H9 (cell line): ENCODE results near the gene PRSS16. TPM values are rescaled to one million over a fixed set of nuclear protein-coding genes. Genes with fewer than 3 reads are reported as not detected.

Experiments
- DNase-seq: peaks from one replicate; pipeline ENCODE4 v3.0.0-alpha.2; 2017
- H2AFZ ChIP-seq: one replicate; pipeline ENCODE4 v1.6.1; 2013; ENCODE audit warnings: mild to moderate bottlenecking, low read length, control low read depth, moderate library complexity
- H2AK5ac ChIP-seq: 2 replicates; pipeline ENCODE4 v1.6.1; 2013; ENCODE audit warnings: low read length, control low read depth, mixed read lengths; ENCODE audit not compliant: insufficient read length
- H2BK120ac ChIP-seq: one replicate; pipeline ENCODE4 v1.6.1; 2013; ENCODE audit warnings: low read depth, mild to moderate bottlenecking, low read length, control low read depth, inconsistent platforms; ENCODE audit not compliant: poor library complexity, severe bottlenecking
- H2BK12ac ChIP-seq: 2 replicates; pipeline ENCODE4 v1.6.1; 2013; ENCODE audit warnings: low read length, control low read depth, mixed read lengths, low read depth; ENCODE audit not compliant: insufficient read length
- H2BK15ac ChIP-seq: 2 replicates; pipeline ENCODE4 v1.6.1; 2013; ENCODE audit warnings: low read depth, low read length, control low read depth
- H2BK20ac ChIP-seq: one replicate; pipeline ENCODE4 v1.6.1; 2013; ENCODE audit warnings: low read depth, mild to moderate bottlenecking, low read length, control low read depth, inconsistent platforms; ENCODE audit not compliant: poor library complexity, severe bottlenecking
- H2BK5ac ChIP-seq: 2 replicates; pipeline ENCODE4 v1.6.1; 2013; ENCODE audit warnings: low read length, control low read depth, mixed read lengths; ENCODE audit not compliant: insufficient read length
- H3K14ac ChIP-seq: 2 replicates; pipeline ENCODE4 v1.6.1; 2013; ENCODE audit warnings: low read length, control low read depth; ENCODE audit not compliant: insufficient read depth
- H3K18ac ChIP-seq: 2 replicates; pipeline ENCODE4 v1.6.1; 2013; ENCODE audit warnings: low read depth, mild to moderate bottlenecking, mixed read lengths, low read length, control low read depth; ENCODE audit not compliant: insufficient read length
- H3K23ac ChIP-seq: 2 replicates; pipeline ENCODE4 v1.6.1; 2013; ENCODE audit warnings: low read length, control low read depth, mixed read lengths, low read depth; ENCODE audit not compliant: insufficient read length
- H3K23me2 ChIP-seq: 2 replicates; pipeline ENCODE4 v1.6.1; 2013; ENCODE audit warnings: low read depth, mild to moderate bottlenecking, mixed read lengths, low read length, control low read depth; ENCODE audit not compliant: insufficient read length, poor library complexity, severe bottlenecking
- H3K27ac ChIP-seq: 2 replicates; pipeline ENCODE4 v1.5.1; 2013; ENCODE audit warnings: low read length, control low read depth, mixed read lengths, low read depth; ENCODE audit not compliant: insufficient read length
- H3K27me3 ChIP-seq: 2 replicates; pipeline ENCODE4 v1.6.1; 2013; ENCODE audit warnings: low read length, control low read depth, inconsistent platforms; ENCODE audit not compliant: insufficient read depth
- H3K4ac ChIP-seq: 2 replicates; pipeline ENCODE4 v1.6.1; 2013; ENCODE audit warnings: low read depth, mild to moderate bottlenecking, control low read depth, inconsistent platforms, low read length, moderate library complexity
- H3K4me1 ChIP-seq: 2 replicates; pipeline ENCODE4 v1.6.1; 2013; ENCODE audit warnings: low read length, control low read depth, inconsistent platforms; ENCODE audit not compliant: insufficient read depth
- H3K4me2 ChIP-seq: 2 replicates; pipeline ENCODE4 v1.6.1; 2013; ENCODE audit warnings: low read length, control low read depth, mixed read lengths; ENCODE audit not compliant: insufficient read length, insufficient read depth
- H3K56ac ChIP-seq: 2 replicates; pipeline ENCODE4 v1.6.1; 2013; ENCODE audit warnings: low read depth, mild to moderate bottlenecking, mixed read lengths, low read length, control low read depth; ENCODE audit not compliant: insufficient read length
- H3K79me1 ChIP-seq: 2 replicates; pipeline ENCODE4 v1.6.1; 2013; ENCODE audit warnings: low read depth, mild to moderate bottlenecking, moderate library complexity, low read length, control low read depth, inconsistent platforms; ENCODE audit not compliant: insufficient read depth, poor library complexity, severe bottlenecking
- H3K79me2 ChIP-seq: 2 replicates; pipeline ENCODE4 v1.6.1; 2013; ENCODE audit warnings: low read length, control low read depth, inconsistent platforms; ENCODE audit not compliant: insufficient read depth
- H3K9ac ChIP-seq: 2 replicates; pipeline ENCODE4 v1.6.1; 2013; ENCODE audit warnings: low read length, control low read depth, mixed read lengths; ENCODE audit not compliant: insufficient read length; ENCODE audit errors: extremely low read depth
- H3K9me3 ChIP-seq: one replicate; pipeline ENCODE4 v1.6.1; 2013; ENCODE audit warnings: low read depth, low read length, inconsistent platforms; ENCODE audit not compliant: control insufficient read depth
- H3T11ph ChIP-seq: one replicate; pipeline ENCODE4 v1.6.1; 2013; ENCODE audit warnings: mild to moderate bottlenecking, low read length, control low read depth, inconsistent platforms
- H4K20me1 ChIP-seq: one replicate; pipeline ENCODE4 v1.6.1; 2013; ENCODE audit not compliant: control insufficient read depth, insufficient read length, insufficient read depth
- H4K5ac ChIP-seq: 2 replicates; pipeline ENCODE4 v1.6.1; 2013; ENCODE audit warnings: low read depth, mild to moderate bottlenecking, mixed read lengths, low read length, control low read depth; ENCODE audit not compliant: insufficient read length
- H4K8ac ChIP-seq: replicated peaks from 2 replicates; pipeline ENCODE4 v1.6.1; 2013; ENCODE audit warnings: low read length, control low read depth, mixed read lengths, low read depth; ENCODE audit not compliant: insufficient read length
- H4K91ac ChIP-seq: 2 replicates; pipeline ENCODE4 v1.6.1; 2013; ENCODE audit warnings: low read depth, mild to moderate bottlenecking, moderate library complexity, mixed read lengths, low read length, control low read depth; ENCODE audit not compliant: insufficient read length
- H3K27ac Mint-ChIP-seq, 3 experiments: 2 replicates in 2 of 3; 3 replicates in 1 of 3; pipeline ENCODE4 v1.8.0; 2020 to 2021; ENCODE audit warnings: mixed read lengths in 3 of 3, mild to moderate bottlenecking in 1 of 3, moderate library complexity in 1 of 3
- H3K27me3 Mint-ChIP-seq: 2 replicates; pipeline ENCODE4 v1.8.0; 2021; ENCODE audit warnings: low read depth, mild to moderate bottlenecking, moderate library complexity, mixed read lengths
- H3K36me3 Mint-ChIP-seq, 3 experiments: 2 replicates in 2 of 3; 3 replicates in 1 of 3; pipeline ENCODE4 v1.8.0; 2020 to 2021; ENCODE audit warnings: low read depth in 3 of 3, mixed read lengths in 3 of 3; ENCODE audit not compliant: insufficient read depth in 1 of 3
- H3K4me1 Mint-ChIP-seq, 2 experiments: 2 replicates each; pipeline ENCODE4 v1.8.0; 2020; ENCODE audit warnings: mixed read lengths in 2 of 2
- H3K4me3 Mint-ChIP-seq, 2 experiments: 2 replicates in 1 of 2; 3 replicates in 1 of 2; pipeline ENCODE4 v1.8.0; 2020 to 2021; ENCODE audit warnings: mild to moderate bottlenecking in 2 of 2, mixed read lengths in 2 of 2, moderate library complexity in 1 of 2
- H3K9me3 Mint-ChIP-seq, 2 experiments: 2 replicates in 1 of 2; 3 replicates in 1 of 2; pipeline ENCODE4 v1.8.0; 2020; ENCODE audit warnings: mild to moderate bottlenecking in 2 of 2, mixed read lengths in 2 of 2, moderate library complexity in 1 of 2
- WGBS: extraction: QIAGEN DNeasy Blood & Tissue Kit; methylation state at CpG from one replicate; pipeline ENCODE4 v1.1.7; 2013; ENCODE audit warnings: missing lambda C conversion rate, low lambda C conversion rate, mixed read lengths; ENCODE audit not compliant: insufficient read length; ENCODE audit errors: extremely low coverage; 5-methylcytosine and 5-hydroxymethylcytosine counted together
- total RNA-seq: library from RNA; stranded (reverse); gene quantifications from 2 replicates; pipeline ENCODE4 v1.2.1, GENCODE V29; 2021
- TF ChIP-seq, protein P1 (sequence below): fragments of 200-600 bp; sonication (generic); conservative IDR thresholded peaks from 3 replicates; pipeline ENCODE4 v1.8.0; 2021; ENCODE audit warnings: antibody characterized with exemption, mild to moderate bottlenecking

The PRSS16 gene
- total RNA-seq, 1 experiment from 2014 or later, result 14.8 TPM

DNA sequence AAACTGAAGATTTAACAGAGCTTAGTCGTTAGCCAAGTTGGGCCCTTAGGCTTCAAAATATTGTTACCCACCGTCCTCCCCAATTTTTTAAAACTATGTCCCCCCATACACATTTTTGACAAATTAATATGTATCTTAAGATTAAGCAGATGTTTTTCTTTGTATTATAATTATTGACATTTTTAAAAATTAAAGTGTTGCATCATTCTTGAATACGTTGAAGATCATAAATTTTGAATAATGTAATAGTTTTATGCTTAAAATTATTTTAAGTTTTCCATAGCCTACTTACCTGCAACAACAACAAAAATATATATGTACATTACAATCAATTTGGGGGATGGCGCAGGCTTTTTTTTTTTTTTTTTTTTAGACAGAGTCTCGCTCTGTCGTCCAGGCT is 8.2 kb upstream of the PRSS16 start:
- no peak overlapping the region for H3K23ac ChIP-seq
- no peak overlapping the region for H3K27ac Mint-ChIP-seq
- no peak overlapping the region for H2BK120ac ChIP-seq
- H3K79me2 ChIP-seq, result no peaks in the 10 kb centered on the region
- H4K91ac ChIP-seq, result no peak overlapping the region
- H3K4me1 ChIP-seq, result no peaks in the 10 kb centered on the region
- peaks cover 21% of the 10 kb centered on the region for H3K27me3 Mint-ChIP-seq
- no peak overlapping the region for H2BK15ac ChIP-seq
- no peak overlapping the region for H2AFZ ChIP-seq
- H3K14ac ChIP-seq, result no peak overlapping the region
- H3K56ac ChIP-seq, result no peak overlapping the region
- peak overlapping the region in 1 of 2 experiments; percentile 75; a peak in 2 of 5 replicates for H3K4me3 Mint-ChIP-seq
- no peak overlapping the region for H3K18ac ChIP-seq
- H3T11ph ChIP-seq, result no peak overlapping the region
- H3K9me3 ChIP-seq, result no peaks in the 10 kb centered on the region
- no peaks in the 10 kb centered on the region for H3K79me1 ChIP-seq
- H3K27ac ChIP-seq, result no peak overlapping the region
- H4K8ac ChIP-seq, result no peak overlapping the region
- no peaks in the 10 kb centered on the region for H3K36me3 Mint-ChIP-seq
- no peak overlapping the region for H2BK20ac ChIP-seq
- H4K5ac ChIP-seq, result no peak overlapping the region
- H2BK5ac ChIP-seq, result no peak overlapping the region
- H3K4ac ChIP-seq, result no peak overlapping the region
- H4K20me1 ChIP-seq, result no peaks in the 10 kb centered on the region
- H3K23me2 ChIP-seq, result peaks cover 11% of the 10 kb centered on the region
- DNase-seq, result no peak
- H3K27me3 ChIP-seq, result no peaks in the 10 kb centered on the region
- peaks cover 0 to 3% of the 10 kb centered on the region in 2 experiments; a peak in 1 of 5 replicates for H3K9me3 Mint-ChIP-seq
- H3K9ac ChIP-seq, result no peak overlapping the region
- TF ChIP-seq, protein P1, sequence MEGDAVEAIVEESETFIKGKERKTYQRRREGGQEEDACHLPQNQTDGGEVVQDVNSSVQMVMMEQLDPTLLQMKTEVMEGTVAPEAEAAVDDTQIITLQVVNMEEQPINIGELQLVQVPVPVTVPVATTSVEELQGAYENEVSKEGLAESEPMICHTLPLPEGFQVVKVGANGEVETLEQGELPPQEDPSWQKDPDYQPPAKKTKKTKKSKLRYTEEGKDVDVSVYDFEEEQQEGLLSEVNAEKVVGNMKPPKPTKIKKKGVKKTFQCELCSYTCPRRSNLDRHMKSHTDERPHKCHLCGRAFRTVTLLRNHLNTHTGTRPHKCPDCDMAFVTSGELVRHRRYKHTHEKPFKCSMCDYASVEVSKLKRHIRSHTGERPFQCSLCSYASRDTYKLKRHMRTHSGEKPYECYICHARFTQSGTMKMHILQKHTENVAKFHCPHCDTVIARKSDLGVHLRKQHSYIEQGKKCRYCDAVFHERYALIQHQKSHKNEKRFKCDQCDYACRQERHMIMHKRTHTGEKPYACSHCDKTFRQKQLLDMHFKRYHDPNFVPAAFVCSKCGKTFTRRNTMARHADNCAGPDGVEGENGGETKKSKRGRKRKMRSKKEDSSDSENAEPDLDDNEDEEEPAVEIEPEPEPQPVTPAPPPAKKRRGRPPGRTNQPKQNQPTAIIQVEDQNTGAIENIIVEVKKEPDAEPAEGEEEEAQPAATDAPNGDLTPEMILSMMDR, result no peak
- H3K4me2 ChIP-seq, result peak overlapping the region; percentile 63
- no peak overlapping the region for H2AK5ac ChIP-seq
- H2BK12ac ChIP-seq, result no peak overlapping the region
- H3K4me1 Mint-ChIP-seq, result peaks cover 14 to 20% of the 10 kb centered on the region in 2 experiments
- WGBS, result no CpG with 5 or more reads among the region's 6 CpGs
